Caco-2 (cell line): ENCODE results near the gene CCDC85C. TPM values are rescaled to one million over a fixed set of nuclear protein-coding genes. Genes with fewer than 3 reads are reported as not detected.

Source experiments
- BruUV-seq: library from RNA; stranded (reverse); fragments of 400-500 nt; replicated peaks from 2 replicates; lab custom pipeline; 2021; lab: Mats Ljungman, UMichigan
- CTCF ChIA-PET: fragments of 300-600 bp; sonication (Branson Sonifier 250); formaldehyde crosslinking; loops from one replicate; lab custom pipeline; 2022; ENCODE audit warnings: antibody characterized with exemption; lab: Charles Lee
- POLR2A ChIA-PET: fragments of 300-600 bp; sonication (Branson Sonifier 250); formaldehyde crosslinking; loops from one replicate; lab custom pipeline; 2022; ENCODE audit warnings: antibody characterized with exemption; lab: Charles Lee
- DNase-seq, 2 experiments: peaks; one replicate each; pipeline versions ENCODE4 v3.0.0 to v3.0.0-alpha.2; 2020 to 2022
- H3K27me3 ChIP-seq: replicated peaks from 2 replicates; pipeline ENCODE4 v1.6.0; 2011; ENCODE audit warnings: low read length; ENCODE audit not compliant: control insufficient read depth, insufficient read depth
- H3K36me3 ChIP-seq: 2 replicates; pipeline ENCODE4 v1.5.1; 2011; ENCODE audit warnings: low read length; ENCODE audit not compliant: control insufficient read depth, insufficient read depth
- H3K4me1 ChIP-seq: fragments of 250-450 bp; sonication (Bioruptor Pico); 2 replicates; pipeline ENCODE4 v1.5.1; 2020; ENCODE audit warnings: mild to moderate bottlenecking
- H3K4me3 ChIP-seq: 2 replicates; pipeline ENCODE4 v1.5.1; 2011; ENCODE audit warnings: low read depth, mild to moderate bottlenecking, control low read depth, low read length
- H3K9me3 ChIP-seq: fragments of 250-450 bp; sonication (Bioruptor Pico); 2 replicates; pipeline ENCODE4 v1.5.1; 2020; ENCODE audit warnings: mild to moderate bottlenecking, moderate library complexity
- H3K27ac Mint-ChIP-seq: one replicate; pipeline ENCODE4 v1.8.0; 2022; ENCODE audit warnings: mixed read lengths; ENCODE audit not compliant: unreplicated experiment
- H3K27me3 Mint-ChIP-seq: one replicate; pipeline ENCODE4 v1.8.0; 2022; ENCODE audit warnings: mixed read lengths; ENCODE audit not compliant: insufficient read depth, unreplicated experiment
- H3K36me3 Mint-ChIP-seq: one replicate; pipeline ENCODE4 v1.8.0; 2022; ENCODE audit warnings: mild to moderate bottlenecking, mixed read lengths; ENCODE audit not compliant: insufficient read depth, unreplicated experiment
- H3K4me1 Mint-ChIP-seq: one replicate; pipeline ENCODE4 v1.8.0; 2022; ENCODE audit warnings: low read depth, mixed read lengths; ENCODE audit not compliant: unreplicated experiment
- H3K4me3 Mint-ChIP-seq: one replicate; pipeline ENCODE4 v1.8.0; 2022; ENCODE audit warnings: mild to moderate bottlenecking, moderate library complexity, mixed read lengths; ENCODE audit not compliant: unreplicated experiment
- H3K9me3 Mint-ChIP-seq: one replicate; pipeline ENCODE4 v1.8.0; 2022; ENCODE audit warnings: mixed read lengths; ENCODE audit not compliant: unreplicated experiment
- intact Hi-C: fragments of 100-400 bp; cut with micrococcal nuclease; formaldehyde crosslinking; loops from one replicate; pipeline ENCODE4 v1.10.0; 2022; ENCODE audit not compliant: unreplicated experiment
- total RNA-seq: library from RNA; stranded (reverse); gene quantifications from 2 replicates; pipeline ENCODE4 v1.2.3, GENCODE V29; 2022
- TF ChIP-seq, protein P1 (sequence below), 2 experiments: fragments of 200-600 bp in 1 of 2; IDR thresholded peaks; 1 replicate in 1 of 2; 2 replicates in 1 of 2; pipeline versions ENCODE4 v1.5.1 to v1.8.0; 2011 to 2022; ENCODE audit warnings: antibody characterized with exemption in 1 of 2, control low read depth in 1 of 2, inconsistent platforms in 1 of 2, low read depth in 1 of 2, low read length in 1 of 2, mild to moderate bottlenecking in 1 of 2, moderate library complexity in 1 of 2; ENCODE audit not compliant: insufficient read depth in 1 of 2, severe bottlenecking in 1 of 2, unreplicated experiment in 1 of 2

The CCDC85C gene
- total RNA-seq, 1 experiment from 2014 or later, result 76.2 TPM

DNA sequence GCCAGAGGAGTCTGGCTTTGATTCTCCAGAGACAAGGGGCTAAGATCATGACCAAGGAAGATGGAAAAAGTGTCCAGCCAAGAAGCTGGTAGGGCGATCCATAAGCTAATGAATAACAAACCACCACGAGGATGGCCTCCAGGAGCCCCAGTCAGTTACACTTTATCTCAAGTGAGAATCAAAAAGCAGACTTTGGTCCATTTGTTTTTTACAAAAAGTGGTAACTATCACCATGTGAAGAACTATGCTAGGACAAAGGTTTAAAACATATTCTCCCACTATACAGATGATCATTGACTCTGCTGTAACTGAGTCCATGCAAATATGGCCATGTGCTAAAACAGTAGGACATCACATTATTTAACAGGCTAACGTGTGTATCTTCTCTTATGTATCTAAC is 137.2 kb downstream of the CCDC85C start:
- CTCF ChIA-PET, result no interaction called here

DNA sequence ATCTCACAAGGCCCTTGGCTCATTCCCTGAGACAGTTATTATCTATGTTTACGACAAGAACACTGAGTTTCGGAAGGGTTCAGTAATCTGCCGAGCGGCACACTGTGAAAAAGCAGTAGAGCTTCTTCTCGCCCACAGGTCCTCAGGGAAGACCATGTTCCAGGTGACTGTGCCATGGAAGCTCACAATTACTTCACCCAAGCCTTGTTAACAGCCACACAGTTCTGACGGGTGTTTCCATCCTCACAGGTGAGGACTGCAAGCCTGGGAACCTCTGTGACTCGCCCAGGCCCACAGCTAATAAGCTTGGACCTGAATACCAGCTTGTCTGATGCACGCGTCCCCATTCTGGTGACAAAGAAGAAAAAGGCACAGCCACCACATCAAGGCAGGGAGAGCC is 138.7 kb downstream of the CCDC85C start:
- Histone ChIP-seq H3K36me3 (peaks cover 2% of the 10 kb centered on the region; the same call in 1 of the 2 replicates), H3K4me1 (peaks cover 29% of the 10 kb centered on the region), H3K27me3 (no peaks in the 10 kb centered on the region), H3K9me3 (no peaks in the 10 kb centered on the region), H3K4me3 (no peak overlapping the region)
- peaks cover 49% of the 10 kb centered on the region for H3K4me1 Mint-ChIP-seq
- intact Hi-C loops, result no loop called here
- H3K4me3 Mint-ChIP-seq, result no peak overlapping the region
- no peak for DNase-seq
- CTCF ChIA-PET, result no interaction called here
- H3K36me3 Mint-ChIP-seq, result peaks cover 30% of the 10 kb centered on the region
- TF ChIP-seq, protein P1, sequence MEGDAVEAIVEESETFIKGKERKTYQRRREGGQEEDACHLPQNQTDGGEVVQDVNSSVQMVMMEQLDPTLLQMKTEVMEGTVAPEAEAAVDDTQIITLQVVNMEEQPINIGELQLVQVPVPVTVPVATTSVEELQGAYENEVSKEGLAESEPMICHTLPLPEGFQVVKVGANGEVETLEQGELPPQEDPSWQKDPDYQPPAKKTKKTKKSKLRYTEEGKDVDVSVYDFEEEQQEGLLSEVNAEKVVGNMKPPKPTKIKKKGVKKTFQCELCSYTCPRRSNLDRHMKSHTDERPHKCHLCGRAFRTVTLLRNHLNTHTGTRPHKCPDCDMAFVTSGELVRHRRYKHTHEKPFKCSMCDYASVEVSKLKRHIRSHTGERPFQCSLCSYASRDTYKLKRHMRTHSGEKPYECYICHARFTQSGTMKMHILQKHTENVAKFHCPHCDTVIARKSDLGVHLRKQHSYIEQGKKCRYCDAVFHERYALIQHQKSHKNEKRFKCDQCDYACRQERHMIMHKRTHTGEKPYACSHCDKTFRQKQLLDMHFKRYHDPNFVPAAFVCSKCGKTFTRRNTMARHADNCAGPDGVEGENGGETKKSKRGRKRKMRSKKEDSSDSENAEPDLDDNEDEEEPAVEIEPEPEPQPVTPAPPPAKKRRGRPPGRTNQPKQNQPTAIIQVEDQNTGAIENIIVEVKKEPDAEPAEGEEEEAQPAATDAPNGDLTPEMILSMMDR (IDR thresholded peaks at IDR 0.05; ENCODE audit: insufficient read depth in 1 of 2, low read depth in 1 of 2, low read length in 1 of 2, severe bottlenecking in 1 of 2, unreplicated experiment in 1 of 2), result no peak
- no peaks in the 10 kb centered on the region for H3K9me3 Mint-ChIP-seq
- no peaks in the 10 kb centered on the region for H3K27me3 Mint-ChIP-seq
- H3K27ac Mint-ChIP-seq, result no peak overlapping the region
- BruUV-seq, result no TSS peak
- POLR2A ChIA-PET, result no interaction called here

More for the DNA sequence above, 137.2 kb downstream of the CCDC85C start:
- no peak for DNase-seq
- intact Hi-C loops, result no loop called here
- Mint-ChIP-seq H3K36me3 (peaks cover 26% of the 10 kb centered on the region), H3K27ac (peak overlapping the region; percentile 53), H3K4me1 (peaks cover 43% of the 10 kb centered on the region), H3K27me3 (no peaks in the 10 kb centered on the region), H3K9me3 (no peaks in the 10 kb centered on the region), H3K4me3 (no peak overlapping the region)
- peaks cover 15% of the 10 kb centered on the region for H3K4me1 ChIP-seq
- H3K36me3 ChIP-seq, result no peaks in the 10 kb centered on the region; the same call in 1 of the 2 replicates
- TF ChIP-seq, protein P1 (IDR thresholded peaks at IDR 0.05; ENCODE audit: insufficient read depth in 1 of 2, low read depth in 1 of 2, low read length in 1 of 2, severe bottlenecking in 1 of 2, unreplicated experiment in 1 of 2), result no peak
- no TSS peak for BruUV-seq
- no peaks in the 10 kb centered on the region for H3K9me3 ChIP-seq
- no peak overlapping the region for H3K4me3 ChIP-seq
- H3K27me3 ChIP-seq, result no peaks in the 10 kb centered on the region
- POLR2A ChIA-PET, result no interaction called here

DNA sequence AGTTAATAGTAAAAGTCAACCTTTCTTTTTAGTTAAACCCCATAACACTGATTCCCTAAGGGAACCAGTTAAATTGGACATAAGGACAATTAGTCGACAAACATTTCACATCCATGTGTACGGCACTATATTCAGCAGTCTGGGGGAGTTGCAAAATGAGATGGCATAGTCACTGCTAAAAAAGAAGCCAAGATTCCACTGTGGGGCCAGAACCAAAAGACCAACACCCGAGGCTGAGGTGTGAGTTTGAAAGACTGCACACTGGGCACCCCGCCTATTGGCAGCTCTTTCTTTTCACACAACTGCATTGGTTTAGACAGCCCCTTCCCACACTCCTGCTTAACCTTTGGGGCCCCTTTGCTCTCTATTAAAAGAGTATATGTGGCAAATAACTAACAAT is 140.0 kb downstream of the CCDC85C start:
- ChIA-PET POLR2A (interaction anchor here (1.4 kb wide), 1 partner anchor 17 kb away, joined by 6 read pairs; the partner anchor contains the start of genes CCNK and SETD3), CTCF (no interaction called here)
- no TSS peak for BruUV-seq
- H3K36me3 Mint-ChIP-seq, result peaks cover 38% of the 10 kb centered on the region
- no peaks in the 10 kb centered on the region for H3K27me3 ChIP-seq
- intact Hi-C loops, result no loop called here
- peaks cover 39% of the 10 kb centered on the region for H3K4me1 Mint-ChIP-seq
- H3K27ac Mint-ChIP-seq, result no peak overlapping the region
- H3K9me3 Mint-ChIP-seq, result no peaks in the 10 kb centered on the region
- no peak for DNase-seq
- peaks cover 2% of the 10 kb centered on the region; the same call in 1 of the 2 replicates for H3K36me3 ChIP-seq
- no peak overlapping the region for H3K4me3 ChIP-seq
- H3K4me1 ChIP-seq, result peaks cover 38% of the 10 kb centered on the region
- no peaks in the 10 kb centered on the region for H3K27me3 Mint-ChIP-seq
- H3K4me3 Mint-ChIP-seq, result no peak overlapping the region
- no peaks in the 10 kb centered on the region for H3K9me3 ChIP-seq
- TF ChIP-seq, protein P1 (IDR thresholded peaks at IDR 0.05; ENCODE audit: insufficient read depth in 1 of 2, low read depth in 1 of 2, low read length in 1 of 2, severe bottlenecking in 1 of 2, unreplicated experiment in 1 of 2), result no peak
